ENCODE results near the gene CSF1.

The CSF1 gene

DNA sequence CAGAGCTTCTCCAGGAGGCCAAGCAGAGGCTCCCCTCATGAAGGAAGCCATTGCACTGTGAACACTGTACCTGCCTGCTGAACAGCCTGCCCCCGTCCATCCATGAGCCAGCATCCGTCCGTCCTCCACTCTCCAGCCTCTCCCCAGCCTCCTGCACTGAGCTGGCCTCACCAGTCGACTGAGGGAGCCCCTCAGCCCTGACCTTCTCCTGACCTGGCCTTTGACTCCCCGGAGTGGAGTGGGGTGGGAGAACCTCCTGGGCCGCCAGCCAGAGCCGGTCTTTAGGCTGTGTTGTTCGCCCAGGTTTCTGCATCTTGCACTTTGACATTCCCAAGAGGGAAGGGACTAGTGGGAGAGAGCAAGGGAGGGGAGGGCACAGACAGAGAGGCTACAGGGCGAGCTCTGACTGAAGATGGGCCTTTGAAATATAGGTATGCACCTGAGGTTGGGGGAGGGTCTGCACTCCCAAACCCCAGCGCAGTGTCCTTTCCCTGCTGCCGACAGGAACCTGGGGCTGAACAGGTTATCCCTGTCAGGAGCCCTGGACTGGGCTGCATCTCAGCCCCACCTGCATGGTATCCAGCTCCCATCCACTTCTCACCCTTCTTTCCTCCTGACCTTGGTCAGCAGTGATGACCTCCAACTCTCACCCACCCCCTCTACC lies 19.1 kb downstream of the CSF1 start:
- no peak for TF ChIP-seq CTCF (IDR thresholded peaks at IDR 0.05; ENCODE audit: extremely low read depth, missing control alignments)

GRCh38 chr1:109930252-109930993 lies 19.8 kb downstream of the CSF1 start:
- no peak for TF ChIP-seq CTCF (IDR thresholded peaks at IDR 0.05; ENCODE audit: extremely low read depth, missing control alignments)
- no peak for DNase-seq (ENCODE audit: low spot score)

More for the DNA sequence above, 19.1 kb downstream of the CSF1 start:
- no peak for DNase-seq (ENCODE audit: low spot score)

DNA sequence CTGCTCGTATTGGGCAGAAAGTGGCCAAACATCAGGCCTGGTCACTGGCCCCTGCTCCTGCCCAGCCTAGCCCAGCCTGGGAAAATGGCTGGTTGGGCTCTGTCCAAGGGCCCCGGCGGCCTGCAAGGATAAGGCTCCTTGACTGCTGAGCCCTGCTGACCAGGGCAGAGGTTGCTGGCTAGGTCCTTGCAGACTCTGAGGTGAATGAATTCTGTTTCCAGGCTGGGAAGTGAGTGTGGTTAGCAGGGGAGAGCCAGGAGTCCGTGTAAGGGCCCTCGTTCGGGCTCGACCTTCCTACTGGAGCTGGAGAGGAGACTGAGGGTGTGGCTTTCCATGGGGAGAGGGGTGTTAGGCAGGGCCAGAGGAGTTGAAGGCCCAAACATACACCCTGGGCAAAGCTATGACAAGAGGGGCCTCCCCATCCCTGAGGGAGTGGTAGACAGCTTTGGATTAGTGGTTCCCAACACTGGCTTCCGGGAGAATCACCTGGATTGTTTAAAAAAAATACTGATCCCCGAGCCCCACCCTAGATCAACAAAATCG lies 20.6 kb downstream of the CSF1 start:
- TF ChIP-seq CTCF (IDR thresholded peaks at IDR 0.05; ENCODE audit: extremely low read depth, missing control alignments) = no peak
- DNase-seq (ENCODE audit: low spot score) = no peak

DNA sequence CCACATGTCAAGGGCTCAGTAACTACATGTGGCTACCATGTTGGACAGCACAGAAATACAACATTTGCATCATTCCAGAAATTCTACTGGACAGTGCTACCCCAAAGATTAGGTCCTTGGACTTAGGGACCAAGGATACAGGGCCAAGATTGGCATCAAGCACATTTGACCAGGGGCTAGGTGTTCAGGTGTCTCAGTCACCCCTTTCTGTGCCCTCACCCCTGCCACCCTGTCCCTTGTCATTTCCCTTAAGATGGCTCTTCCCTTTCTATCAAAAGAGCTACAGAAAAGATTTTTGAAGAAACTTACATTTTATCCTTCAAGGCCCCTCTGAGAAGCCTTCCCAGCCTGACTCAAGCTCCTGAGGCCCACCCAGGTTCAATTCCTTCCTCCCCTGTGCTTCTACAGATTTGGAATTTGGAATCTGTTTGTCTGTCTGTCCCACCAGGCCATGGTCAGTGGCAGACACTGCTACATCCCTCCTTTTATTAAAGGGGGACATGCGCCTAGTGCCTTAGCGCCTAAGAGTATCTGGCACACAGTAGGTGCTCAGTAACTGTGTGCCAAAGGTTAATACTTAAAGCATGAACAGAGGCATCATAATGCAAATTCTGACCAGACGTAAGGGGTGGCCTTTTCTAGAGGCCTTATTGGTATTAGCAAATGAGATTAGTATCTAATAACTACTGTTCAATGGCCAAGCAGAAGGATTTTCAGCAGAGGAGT lies 21.4 kb downstream of the CSF1 start:
- no peak for DNase-seq (ENCODE audit: low spot score)
- no peak for TF ChIP-seq CTCF (IDR thresholded peaks at IDR 0.05; ENCODE audit: extremely low read depth, missing control alignments)

DNA sequence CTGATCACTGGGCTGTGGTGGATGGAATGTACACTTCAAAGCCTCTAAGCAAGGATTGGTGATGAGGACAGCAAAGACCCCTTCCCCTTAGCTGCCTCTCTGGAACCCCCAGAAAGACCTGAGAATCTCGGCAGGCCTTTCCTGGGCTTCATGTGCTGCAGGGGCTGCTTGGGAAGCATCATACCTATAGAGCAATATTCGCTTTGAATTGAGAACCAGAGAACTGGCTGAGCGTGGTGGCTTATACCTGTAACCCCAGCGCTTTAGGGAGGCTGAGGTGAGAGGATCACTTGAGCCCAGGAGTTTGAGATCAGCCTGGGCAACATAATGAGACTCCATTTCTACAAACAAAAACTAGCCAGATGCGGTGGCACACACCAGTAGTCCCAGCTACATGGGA lies 22.0 kb downstream of the CSF1 start:
- no peak for TF ChIP-seq CTCF (IDR thresholded peaks at IDR 0.05; ENCODE audit: extremely low read depth, missing control alignments)
- DNase-seq (ENCODE audit: low spot score) = peak; percentile 4

- DNase-seq (ENCODE audit: low spot score) = peak; percentile 6
- TF ChIP-seq CTCF (IDR thresholded peaks at IDR 0.05; ENCODE audit: extremely low read depth, missing control alignments) = no peak
Measured at GRCh38 chr1:109933856-109934711, 23.4 kb downstream of the CSF1 start.
